ENCODE results near the gene GPC3.
A peak's percentile ranks its signal among the peaks of the same experiment; 100 is the strongest.

The GPC3 gene

GRCh38 chrX:133661962-133662839, 323.2 kb downstream of the GPC3 start:
- no peak for TF ChIP-seq CTCF (conservative IDR thresholded peaks at IDR 0.05; ENCODE audit: control insufficient read depth, insufficient read depth, low read depth, low read length)
- H3K4me3 ChIP-seq (ENCODE audit: control insufficient read depth, low read depth, low read length): no peak overlapping the region
- peak; percentile 81 for DNase-seq (ENCODE audit: low read depth)

DNA sequence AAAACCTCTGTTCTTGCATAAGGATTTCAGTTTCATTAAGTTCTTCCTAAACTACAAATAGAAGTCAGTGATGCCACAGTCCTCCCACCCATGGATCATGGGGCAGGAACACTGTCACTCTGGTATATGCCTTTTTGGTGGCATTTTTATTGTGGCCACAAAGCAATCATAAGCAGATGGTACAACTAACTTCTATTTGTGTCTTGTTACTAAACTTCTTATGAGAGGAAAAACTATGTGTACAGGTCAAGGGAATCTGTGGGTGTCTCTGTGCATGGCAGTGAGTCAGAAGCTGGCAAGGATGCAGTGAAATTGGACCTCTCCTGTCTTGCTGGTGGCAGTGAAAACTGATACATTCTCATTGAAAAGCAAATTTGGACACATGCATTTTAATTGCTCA, 325.1 kb downstream of the GPC3 start:
- DNase-seq (ENCODE audit: low read depth): peak; percentile 93
- no peak overlapping the region for H3K4me3 ChIP-seq (ENCODE audit: control insufficient read depth, low read depth, low read length)
- TF ChIP-seq CTCF (conservative IDR thresholded peaks at IDR 0.05; ENCODE audit: control insufficient read depth, insufficient read depth, low read depth, low read length): no peak

DNA sequence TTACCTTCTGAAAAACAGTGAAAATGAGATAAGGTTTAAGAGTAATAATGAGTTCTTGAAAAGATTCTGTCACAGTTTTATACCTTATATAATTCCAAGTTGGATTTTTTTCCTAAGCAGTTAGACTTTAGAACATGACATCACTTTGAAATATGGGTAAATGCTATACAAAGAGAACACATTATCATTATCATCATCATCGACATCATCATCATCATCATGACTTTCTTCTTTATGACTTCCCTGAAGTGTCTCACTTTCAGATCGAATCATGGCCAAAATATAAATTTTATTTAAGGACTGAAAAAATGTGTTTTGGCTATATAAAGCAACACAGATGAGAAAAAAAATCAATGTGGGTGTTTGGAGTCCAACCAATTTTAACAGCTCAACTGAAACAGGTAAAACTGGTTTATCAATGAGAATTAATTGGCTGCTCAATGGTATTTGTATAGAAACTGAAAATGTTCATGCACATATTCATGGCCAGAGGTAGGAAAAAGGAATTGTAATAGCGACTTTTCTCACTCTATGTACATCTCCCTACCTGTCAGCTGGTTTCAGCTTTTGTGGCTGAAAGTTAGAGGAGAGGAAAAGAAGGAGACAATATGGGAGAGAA, 327.0 kb downstream of the GPC3 start:
- TF ChIP-seq CTCF (conservative IDR thresholded peaks at IDR 0.05; ENCODE audit: control insufficient read depth, insufficient read depth, low read depth, low read length): no peak
- no peak for DNase-seq (ENCODE audit: low read depth)
- H3K4me3 ChIP-seq (ENCODE audit: control insufficient read depth, low read depth, low read length): no peak overlapping the region

- TF ChIP-seq CTCF (conservative IDR thresholded peaks at IDR 0.05; ENCODE audit: control insufficient read depth, insufficient read depth, low read depth, low read length): no peak
- peak; percentile 66 for DNase-seq (ENCODE audit: low read depth)
These were observed 329.8 kb downstream of the GPC3 start for GRCh38 chrX:133655275-133656265.

DNA sequence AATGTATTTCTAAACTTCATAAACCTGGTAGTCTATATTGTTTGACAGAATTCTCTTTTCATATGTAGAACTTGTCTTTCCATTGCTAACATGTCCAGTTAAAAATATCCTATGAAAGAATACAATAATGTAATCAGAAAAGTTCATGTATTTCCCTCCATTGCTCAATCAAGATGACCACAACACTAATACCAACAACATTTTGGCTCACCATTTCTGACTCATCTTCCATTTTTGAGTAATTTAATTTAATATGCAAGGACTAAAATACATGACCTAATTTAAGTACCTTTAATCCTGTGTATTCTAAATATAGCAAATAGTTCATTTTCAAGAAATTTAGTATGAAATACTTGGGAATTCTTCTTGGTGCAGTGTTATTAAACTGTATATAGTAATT, 330.6 kb downstream of the GPC3 start:
- DNase-seq (ENCODE audit: low read depth): peak; percentile 84
- H3K4me3 ChIP-seq (ENCODE audit: control insufficient read depth, low read depth, low read length): no peak overlapping the region
- TF ChIP-seq CTCF (conservative IDR thresholded peaks at IDR 0.05; ENCODE audit: control insufficient read depth, insufficient read depth, low read depth, low read length): no peak

More at GRCh38 chrX:133655275-133656265, 329.8 kb downstream of the GPC3 start:
- no peak overlapping the region for H3K4me3 ChIP-seq (ENCODE audit: control insufficient read depth, low read depth, low read length)

GRCh38 chrX:133653358-133653757, 332.0 kb downstream of the GPC3 start:
- peak; percentile 83 for DNase-seq (ENCODE audit: low read depth)
- TF ChIP-seq CTCF (conservative IDR thresholded peaks at IDR 0.05; ENCODE audit: control insufficient read depth, insufficient read depth, low read depth, low read length): no peak
- H3K4me3 ChIP-seq (ENCODE audit: control insufficient read depth, low read depth, low read length): no peak overlapping the region
